GM13977 (cell line): ENCODE results near the gene NPHP4.

Experiments
- DNase-seq: peaks from one replicate; pipeline ENCODE4 v3.0.0; 2012; ENCODE audit warnings: low spot score
- in situ Hi-C: fragments of 300-500 bp; cut with MboI; formaldehyde crosslinking; loops from one replicate; pipeline ENCODE4 v1.12.0; 2022; ENCODE audit warnings: low sequenced_read_pairs, low pct_unique_long_range_greater_than_20kb, mixed read lengths, inconsistent platforms; ENCODE audit not compliant: unreplicated experiment
- TF ChIP-seq, protein P1 (sequence below): IDR thresholded peaks from 2 replicates; pipeline ENCODE4 v1.5.1; 2012; ENCODE audit warnings: mild to moderate bottlenecking, control low read depth; ENCODE audit not compliant: insufficient read depth; ENCODE audit errors: extremely low read depth, missing control alignments

Gene NPHP4

DNA sequence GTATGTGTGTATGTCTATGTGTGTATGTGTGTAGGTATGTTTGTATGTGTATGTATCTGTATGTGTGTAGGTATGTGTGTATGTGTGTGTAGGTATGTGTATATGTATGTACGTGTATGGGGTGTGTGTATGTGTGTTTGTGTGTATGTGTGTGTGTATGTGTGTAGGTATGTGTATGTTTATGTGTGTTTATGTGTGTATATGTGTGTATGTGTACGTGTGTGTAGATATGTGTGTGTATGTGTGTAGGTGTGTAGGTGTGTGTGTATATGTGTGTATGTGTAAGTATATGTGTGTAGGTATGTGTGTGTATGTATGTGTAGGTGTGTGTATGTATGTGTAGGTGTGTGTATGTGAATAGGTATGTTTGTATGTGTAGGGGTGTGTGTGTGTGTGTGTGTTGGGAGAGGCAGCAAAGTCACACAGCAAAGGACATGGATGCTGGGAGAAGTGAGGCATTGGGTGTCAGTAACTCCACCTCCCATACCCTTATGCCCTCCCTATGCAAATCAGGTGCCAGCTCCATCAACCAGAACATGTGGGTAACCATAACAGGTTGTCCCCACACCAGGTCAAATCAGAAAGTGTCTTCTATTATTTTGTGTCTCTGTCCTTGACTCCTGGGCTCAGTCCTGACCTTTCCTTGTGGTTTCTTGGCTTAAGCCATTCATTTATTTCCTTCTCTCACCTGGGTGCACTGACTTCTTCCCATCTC, 38.5 kb upstream of the NPHP4 start:
- in situ Hi-C loops: no loop called here
- TF ChIP-seq, protein P1, sequence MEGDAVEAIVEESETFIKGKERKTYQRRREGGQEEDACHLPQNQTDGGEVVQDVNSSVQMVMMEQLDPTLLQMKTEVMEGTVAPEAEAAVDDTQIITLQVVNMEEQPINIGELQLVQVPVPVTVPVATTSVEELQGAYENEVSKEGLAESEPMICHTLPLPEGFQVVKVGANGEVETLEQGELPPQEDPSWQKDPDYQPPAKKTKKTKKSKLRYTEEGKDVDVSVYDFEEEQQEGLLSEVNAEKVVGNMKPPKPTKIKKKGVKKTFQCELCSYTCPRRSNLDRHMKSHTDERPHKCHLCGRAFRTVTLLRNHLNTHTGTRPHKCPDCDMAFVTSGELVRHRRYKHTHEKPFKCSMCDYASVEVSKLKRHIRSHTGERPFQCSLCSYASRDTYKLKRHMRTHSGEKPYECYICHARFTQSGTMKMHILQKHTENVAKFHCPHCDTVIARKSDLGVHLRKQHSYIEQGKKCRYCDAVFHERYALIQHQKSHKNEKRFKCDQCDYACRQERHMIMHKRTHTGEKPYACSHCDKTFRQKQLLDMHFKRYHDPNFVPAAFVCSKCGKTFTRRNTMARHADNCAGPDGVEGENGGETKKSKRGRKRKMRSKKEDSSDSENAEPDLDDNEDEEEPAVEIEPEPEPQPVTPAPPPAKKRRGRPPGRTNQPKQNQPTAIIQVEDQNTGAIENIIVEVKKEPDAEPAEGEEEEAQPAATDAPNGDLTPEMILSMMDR: no peak
- no peak for DNase-seq

DNA sequence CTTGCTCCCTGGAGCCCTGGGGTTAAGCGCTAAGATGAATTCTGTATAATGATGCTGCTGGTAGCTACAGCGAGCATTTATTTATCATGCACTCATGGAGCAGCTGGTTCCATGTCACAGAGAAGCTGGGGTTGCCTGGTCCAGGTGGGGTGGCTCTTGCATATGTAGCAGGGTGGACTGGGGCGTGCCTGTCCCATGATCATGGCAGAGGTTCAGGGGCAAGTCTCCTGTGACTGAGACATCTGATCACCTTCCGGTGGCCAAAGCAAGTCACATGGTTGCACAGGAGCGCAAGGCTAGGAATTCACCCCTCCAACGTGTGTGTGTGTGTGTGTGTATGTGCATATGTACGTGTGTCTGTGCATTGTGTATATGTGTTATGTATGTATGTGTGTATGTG, 37.9 kb upstream of the NPHP4 start:
- TF ChIP-seq, protein P1: no peak
- no peak for DNase-seq
- in situ Hi-C loops: no loop called here

DNA sequence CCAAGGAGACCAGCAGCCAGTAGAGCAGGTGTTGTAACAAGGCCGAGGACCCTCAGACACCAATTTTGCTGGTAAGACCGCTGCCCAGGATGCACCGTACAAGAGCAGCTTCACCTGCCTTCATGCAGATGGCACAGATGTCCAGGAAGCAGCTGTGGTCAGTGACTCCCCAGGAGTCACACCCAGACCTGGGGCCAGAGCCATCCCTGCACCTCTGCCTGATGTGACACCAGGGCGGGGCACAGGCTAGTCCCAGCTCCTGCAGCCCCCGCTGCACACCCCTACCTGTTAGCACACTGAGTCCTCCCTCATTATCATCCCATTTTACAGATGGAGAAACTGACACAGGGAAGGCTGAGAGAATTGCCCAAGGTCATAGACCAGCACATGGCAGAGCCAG, 37.1 kb upstream of the NPHP4 start:
- TF ChIP-seq, protein P1: no peak
- in situ Hi-C loops: no loop called here
- DNase-seq: no peak

DNA sequence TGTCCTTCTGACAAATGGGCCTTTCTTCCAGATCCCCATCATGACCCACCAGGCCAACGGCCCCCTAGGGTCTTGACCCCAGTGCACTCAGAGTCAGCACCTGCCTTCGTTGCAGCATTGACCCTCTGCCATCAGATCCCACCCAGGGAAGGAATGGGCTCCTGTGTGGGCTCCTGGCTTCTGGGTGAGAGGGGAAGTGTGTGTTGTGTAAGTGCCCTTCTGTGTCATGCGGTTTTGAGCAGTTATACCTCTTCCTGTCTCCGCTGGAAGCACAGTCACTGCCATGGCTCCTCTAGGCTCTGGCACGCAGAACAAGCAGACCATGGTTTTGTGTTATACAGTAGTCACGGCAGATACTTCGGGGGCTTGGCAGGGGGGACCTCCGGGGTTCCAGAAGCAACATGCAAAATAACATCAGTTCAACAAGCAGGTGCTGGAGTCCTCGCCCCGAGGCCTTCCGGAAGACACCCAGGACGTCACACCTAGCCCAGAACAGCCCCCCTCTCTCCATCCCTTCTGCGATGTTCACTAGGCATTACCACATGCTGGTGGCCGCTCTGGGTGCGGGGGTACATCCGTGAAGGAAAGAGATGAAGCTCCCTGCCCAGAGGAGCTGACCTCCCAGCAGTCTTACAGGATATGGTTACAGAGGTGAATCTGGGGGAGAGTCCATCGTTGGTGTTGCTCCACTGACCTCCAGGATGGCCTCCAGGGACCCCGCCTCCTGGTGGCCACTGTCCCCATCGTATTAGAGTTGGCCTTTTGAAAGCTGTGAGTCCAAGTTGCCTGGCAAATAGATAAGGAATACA, 36.0 kb upstream of the NPHP4 start:
- in situ Hi-C loops: no loop called here
- TF ChIP-seq, protein P1: no peak
- DNase-seq: no peak

DNA sequence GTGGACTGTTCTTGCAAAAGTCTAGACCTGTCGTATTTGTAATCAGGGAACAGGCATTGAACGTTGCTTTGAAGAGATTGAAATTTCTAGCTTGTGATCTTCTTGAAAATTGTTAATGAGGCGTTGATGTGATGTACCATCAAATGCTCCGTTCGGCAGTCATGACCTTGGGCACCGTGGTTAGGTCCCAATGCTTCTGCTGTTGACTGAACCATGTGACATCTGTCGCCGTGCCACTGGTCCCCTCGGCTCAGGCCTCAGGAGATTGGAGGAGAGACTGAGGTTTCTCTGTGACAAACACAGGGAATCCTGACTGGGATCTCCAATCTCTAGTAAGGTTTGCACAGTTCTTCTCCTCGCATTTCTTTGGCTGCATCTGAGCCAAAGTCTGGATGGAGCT, 35.4 kb upstream of the NPHP4 start:
- TF ChIP-seq, protein P1: no peak
- no peak for DNase-seq
- in situ Hi-C loops: no loop called here

DNA sequence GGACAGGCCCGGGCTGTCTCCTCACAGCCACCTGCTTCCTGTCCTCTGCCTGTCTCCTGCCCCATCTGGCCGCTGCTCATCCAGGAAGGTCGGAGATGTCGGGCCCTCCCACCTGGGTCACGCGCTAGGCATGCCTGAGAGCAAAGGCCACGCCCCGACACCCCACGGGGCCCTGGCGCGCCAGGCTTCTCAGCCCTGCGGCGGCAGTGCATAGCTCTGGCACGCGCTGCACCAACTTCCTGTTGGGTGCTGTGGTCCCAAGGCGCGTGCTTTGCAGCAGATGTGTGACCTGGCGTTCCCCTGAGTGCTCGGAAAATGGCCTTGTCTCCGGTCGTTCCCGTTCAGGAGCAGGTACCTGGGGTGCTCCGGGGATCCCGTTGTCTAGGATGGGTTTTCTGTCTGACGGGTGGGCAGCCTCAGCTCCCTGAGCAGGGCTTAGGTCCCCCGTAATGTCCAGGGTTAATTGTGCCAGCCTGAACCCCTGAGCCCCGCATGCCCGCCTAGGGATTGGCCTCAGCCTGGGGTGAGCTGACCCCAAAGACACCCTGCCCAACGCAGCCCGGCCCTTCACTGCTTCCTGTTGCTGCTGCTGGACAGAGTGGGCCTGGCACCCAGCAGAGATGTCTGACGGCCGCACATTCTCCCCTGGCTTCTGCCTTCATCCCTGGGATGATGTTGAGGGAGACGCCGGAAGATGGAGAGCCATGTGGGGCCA, 34.0 kb upstream of the NPHP4 start:
- in situ Hi-C loops: no loop called here
- peak; percentile 85 for DNase-seq
- TF ChIP-seq, protein P1: no peak
